Hindlimb muscle (tissue), 1 donor: Measurements from ENCODE around the gene UPK2. TPM values are rescaled to one million over a fixed set of nuclear protein-coding genes. Genes with fewer than 3 reads are reported as not detected.
A peak's percentile ranks its signal among the peaks of the same experiment; 100 is the strongest.

ENCODE experiments used
- DNase-seq: peaks from one replicate; pipeline ENCODE4 v3.0.0-alpha.2; 2013
- polyA plus RNA-seq: library from polyadenylated mRNA; unstranded; fragments of 120-200 nt; gene quantifications from one replicate; pipeline ENCODE4 v1.2.1, GENCODE V29; 2013; ENCODE audit not compliant: insufficient read length

UPK2 gene
- polyA plus RNA-seq, 1 donor = 1.2 TPM

DNA sequence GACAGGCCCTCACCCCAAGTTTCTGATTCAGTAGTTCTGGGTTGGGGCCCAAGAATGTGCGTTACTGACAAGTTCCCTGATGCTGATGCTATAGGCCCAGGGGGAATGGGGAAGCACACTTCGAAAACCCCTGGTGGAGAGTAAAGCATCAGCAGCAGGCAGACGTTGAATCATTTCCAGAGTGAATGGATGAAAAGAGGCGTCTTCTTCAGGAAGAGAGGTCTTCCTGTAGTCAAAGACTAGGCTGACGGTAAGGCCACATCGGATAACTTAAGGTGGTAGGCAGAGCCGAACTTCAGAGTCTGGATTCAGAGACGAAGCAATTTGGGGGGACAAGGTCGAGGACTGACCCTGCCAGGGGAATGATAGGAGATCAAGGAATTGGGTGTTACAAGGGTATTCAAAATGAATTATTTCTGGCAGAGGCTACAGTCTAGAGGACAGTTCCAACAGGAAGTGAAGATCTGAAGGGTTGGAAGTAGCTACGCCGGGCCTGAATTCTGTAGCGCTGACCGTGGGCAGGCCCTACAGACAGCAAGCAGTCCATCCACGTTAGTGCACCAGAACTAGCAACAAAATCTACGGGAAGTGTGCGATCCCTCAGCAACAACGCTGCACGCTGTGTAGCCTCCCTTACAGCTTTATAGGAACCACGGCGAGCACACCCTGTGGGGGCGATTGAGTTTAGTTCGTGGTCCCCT, 41.0 kb downstream of the UPK2 start:
- peak; percentile 34 for DNase-seq

DNA sequence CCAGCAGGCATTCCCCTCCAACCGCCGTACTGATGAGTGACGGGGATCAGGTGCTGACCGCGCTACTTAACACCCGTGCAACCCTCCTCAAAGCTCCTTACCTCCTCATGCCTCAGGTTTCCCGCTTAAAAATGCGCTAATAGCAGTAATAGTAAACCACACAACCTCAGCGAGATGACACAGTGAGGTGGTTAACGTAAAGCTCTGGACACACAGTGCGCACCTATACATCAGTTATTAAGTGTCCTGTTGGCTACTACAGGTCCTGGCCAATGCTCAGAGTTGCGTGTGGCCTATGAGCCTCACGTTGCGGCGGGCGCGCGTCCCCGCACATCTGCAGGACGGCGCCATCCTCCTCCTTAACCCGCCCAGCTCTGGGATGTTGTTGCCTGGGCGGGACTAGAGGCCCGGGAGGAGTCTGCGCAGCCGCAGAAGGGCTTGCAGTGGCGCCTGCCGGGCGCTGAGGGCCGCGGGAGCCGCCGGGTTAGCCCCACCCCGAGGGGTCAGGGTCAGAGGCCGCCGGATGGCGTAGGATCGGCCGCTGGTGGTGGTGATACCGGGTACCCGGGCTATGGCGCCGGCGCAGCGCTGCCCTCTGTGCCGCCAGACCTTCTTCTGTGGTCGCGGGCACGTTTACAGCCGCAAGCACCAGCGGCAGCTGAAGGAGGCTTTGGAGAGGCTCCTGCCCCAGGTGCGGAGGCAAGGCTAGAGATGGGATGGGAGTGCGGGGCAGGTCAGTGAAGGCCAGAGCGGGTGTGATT, 41.7 kb downstream of the UPK2 start, which contains the start of gene CENATAC:
CENATAC (plus strand) TSS at position 512 of the 761 bp plus-strand sequence; CDS start at position 572, 60 bp downstream.
- DNase-seq = peak; percentile 92

DNA sequence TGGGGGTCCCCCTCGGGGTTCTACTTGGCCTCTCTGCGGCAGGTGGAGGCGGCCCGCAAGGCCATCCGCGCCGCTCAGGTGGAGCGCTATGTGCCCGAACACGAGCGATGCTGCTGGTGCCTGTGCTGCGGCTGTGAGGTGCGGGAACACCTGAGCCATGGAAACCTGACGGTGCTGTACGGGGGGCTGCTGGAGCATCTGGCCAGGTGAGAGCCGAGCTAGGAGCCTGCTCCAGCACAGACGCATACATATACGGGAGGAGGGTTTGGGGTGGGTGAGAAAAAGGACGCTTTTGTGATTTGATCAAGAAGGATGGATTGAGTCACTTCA, 42.3 kb downstream of the UPK2 start:
- no peak for DNase-seq

DNA sequence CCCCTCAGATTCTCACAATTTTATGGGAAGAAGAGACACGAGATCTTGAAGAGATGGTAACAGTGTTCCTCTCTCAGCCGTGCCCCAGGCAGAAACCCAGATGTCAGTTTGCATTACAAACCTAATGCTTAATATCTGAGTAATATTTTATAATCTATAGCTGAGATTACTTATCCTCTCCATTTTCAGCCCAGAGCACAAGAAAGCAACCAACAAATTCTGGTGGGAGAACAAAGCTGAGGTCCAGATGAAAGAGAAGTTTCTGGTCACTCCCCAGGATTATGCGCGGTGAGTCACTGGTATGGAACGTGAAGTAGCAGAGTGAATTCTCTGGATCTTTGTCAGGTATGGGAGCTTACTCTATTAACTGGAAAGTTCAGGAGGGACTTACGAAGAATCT, 42.7 kb downstream of the UPK2 start:
- DNase-seq = no peak

DNA sequence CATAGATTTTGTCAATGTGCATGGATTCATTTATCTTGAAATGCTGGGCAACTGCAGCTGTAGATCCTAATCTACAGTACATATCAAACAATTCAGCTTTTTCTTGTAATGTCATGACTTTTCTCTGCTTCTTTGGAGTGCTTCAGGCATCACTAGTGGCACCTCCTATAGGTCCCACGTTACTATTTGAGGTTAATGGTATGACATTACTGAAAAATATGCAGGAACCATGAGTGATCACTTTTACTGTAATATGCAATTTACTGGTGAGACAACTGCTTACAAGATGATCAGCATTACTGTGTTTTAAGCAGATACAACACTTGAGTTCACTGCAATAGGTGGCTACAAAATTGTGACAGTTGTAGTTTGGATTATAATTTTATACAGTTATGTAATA, 44.8 kb downstream of the UPK2 start:
- no peak for DNase-seq

DNA sequence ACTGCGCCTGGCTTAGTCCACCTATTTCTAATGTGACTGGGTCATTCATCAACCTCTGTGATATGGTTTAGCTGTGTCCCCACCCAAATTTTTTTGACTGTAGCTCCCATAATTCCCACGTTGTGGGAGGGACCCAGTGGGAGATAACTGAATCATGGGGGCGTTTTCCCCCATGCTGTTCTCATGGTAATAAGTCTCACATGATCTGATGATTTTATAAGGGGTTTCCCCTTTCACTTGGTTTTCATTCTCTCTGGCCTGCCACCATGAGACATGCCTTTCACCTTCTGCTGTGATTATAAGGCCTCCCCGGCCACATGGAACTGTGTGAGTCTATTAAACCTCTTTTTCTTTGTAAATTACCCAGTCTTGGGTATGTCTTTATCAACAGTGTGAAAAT, 50.6 kb downstream of the UPK2 start:
- no peak for DNase-seq

Other genes with a start within 250 kb of the UPK2 start
- gene DDX6, start 165.1 kb upstream of the UPK2 start, polyA plus RNA-seq = 68.1 TPM
- gene CXCR5, start 72.4 kb upstream of the UPK2 start, polyA plus RNA-seq = not detected
- 110 TPM for gene BCL9L, start 30.4 kb upstream of the UPK2 start, polyA plus RNA-seq
- not detected for gene FOXR1, start 15.5 kb downstream of the UPK2 start, polyA plus RNA-seq
- 21.5 TPM for gene CENATAC, start 41.8 kb downstream of the UPK2 start, polyA plus RNA-seq
- gene RPS25, start 62.0 kb downstream of the UPK2 start, polyA plus RNA-seq = 1,495 TPM
- gene TRAPPC4, start 62.5 kb downstream of the UPK2 start, polyA plus RNA-seq = 36.3 TPM
- gene SLC37A4, start 74.6 kb downstream of the UPK2 start, polyA plus RNA-seq = 10.2 TPM
- 37.2 TPM for gene HYOU1, start 100.9 kb downstream of the UPK2 start, polyA plus RNA-seq
- gene VPS11, start 111.5 kb downstream of the UPK2 start, polyA plus RNA-seq = 29.4 TPM
- 19.7 TPM for gene HMBS, start 128.6 kb downstream of the UPK2 start, polyA plus RNA-seq
- 28.9 TPM for gene DPAGT1, start 145.6 kb downstream of the UPK2 start, polyA plus RNA-seq
- gene C2CD2L, start 151.0 kb downstream of the UPK2 start, polyA plus RNA-seq = 8.0 TPM
- 21.8 TPM for gene HINFP, start 165.3 kb downstream of the UPK2 start, polyA plus RNA-seq
- gene ABCG4, start 192.8 kb downstream of the UPK2 start, polyA plus RNA-seq = 0.34 TPM
- gene NLRX1, start 212.4 kb downstream of the UPK2 start, polyA plus RNA-seq = 14.6 TPM
- gene NHERF4, start 229.2 kb downstream of the UPK2 start, polyA plus RNA-seq = not detected